Mesendoderm (in vitro differentiated cells): ENCODE data around the gene DNM3.

Source experiments
- DNase-seq: peaks from one replicate; pipeline ENCODE4 v3.0.0; 2013
- H2AK5ac ChIP-seq: 2 replicates; pipeline ENCODE4 v1.6.1; 2013; ENCODE audit warnings: low read length, inconsistent platforms
- H2BK120ac ChIP-seq: 2 replicates; pipeline ENCODE4 v1.6.1; 2013; ENCODE audit warnings: low read depth, mild to moderate bottlenecking, low read length, moderate library complexity, mixed read lengths
- H2BK15ac ChIP-seq: replicated peaks from 2 replicates; pipeline ENCODE4 v1.6.1; 2013; ENCODE audit warnings: low read depth, mild to moderate bottlenecking, moderate library complexity
- H2BK5ac ChIP-seq: 2 replicates; pipeline ENCODE4 v1.6.1; 2013; ENCODE audit warnings: low read length, inconsistent platforms
- H3K18ac ChIP-seq: 2 replicates; pipeline ENCODE4 v1.6.1; 2013; ENCODE audit warnings: mild to moderate bottlenecking, low read length, mixed read lengths
- H3K23ac ChIP-seq: one replicate; pipeline ENCODE4 v1.6.1; 2013; ENCODE audit warnings: low read length
- H3K27ac ChIP-seq: 2 replicates; pipeline ENCODE4 v1.5.1; 2013; ENCODE audit warnings: low read depth, mild to moderate bottlenecking, inconsistent platforms, low read length, moderate library complexity
- H3K27me3 ChIP-seq: 2 replicates; pipeline ENCODE4 v1.6.1; 2013; ENCODE audit warnings: low read length, control low read depth, mild to moderate bottlenecking, inconsistent platforms; ENCODE audit not compliant: insufficient read depth, poor library complexity
- H3K36me3 ChIP-seq: 2 replicates; pipeline ENCODE4 v1.6.1; 2013; ENCODE audit warnings: low read length, inconsistent platforms; ENCODE audit not compliant: control insufficient read depth, insufficient read depth
- H3K4ac ChIP-seq: one replicate; pipeline ENCODE4 v1.6.1; 2013; ENCODE audit warnings: low read depth, mild to moderate bottlenecking, low read length, moderate library complexity
- H3K4me1 ChIP-seq: 2 replicates; pipeline ENCODE4 v1.6.1; 2013; ENCODE audit warnings: low read depth, low read length, inconsistent platforms; ENCODE audit not compliant: control insufficient read depth
- H3K4me2 ChIP-seq: 2 replicates; pipeline ENCODE4 v1.6.1; 2013; ENCODE audit warnings: low read length
- H3K4me3 ChIP-seq: 2 replicates; pipeline ENCODE4 v1.5.1; 2013; ENCODE audit warnings: mild to moderate bottlenecking, low read length
- H3K56ac ChIP-seq: one replicate; pipeline ENCODE4 v1.6.1; 2013; ENCODE audit warnings: low read length
- H3K79me1 ChIP-seq: 2 replicates; pipeline ENCODE4 v1.6.1; 2013; ENCODE audit warnings: low read length, inconsistent platforms
- H3K79me2 ChIP-seq: 2 replicates; pipeline ENCODE4 v1.6.1; 2013; ENCODE audit warnings: mild to moderate bottlenecking, low read length; ENCODE audit not compliant: control insufficient read depth, insufficient read depth
- H3K9ac ChIP-seq: 2 replicates; pipeline ENCODE4 v1.6.1; 2013; ENCODE audit warnings: low read length, inconsistent platforms
- H4K5ac ChIP-seq: one replicate; pipeline ENCODE4 v1.6.1; 2013; ENCODE audit warnings: low read length
- H4K8ac ChIP-seq: one replicate; pipeline ENCODE4 v1.6.1; 2013; ENCODE audit warnings: low read depth, mild to moderate bottlenecking, control low read depth, low read length, moderate library complexity
- WGBS: extraction: QIAGEN DNeasy Blood & Tissue Kit; methylation state at CpG from one replicate; pipeline ENCODE4 v1.1.7; 2013; ENCODE audit warnings: low lambda C conversion rate, missing lambda C conversion rate; ENCODE audit not compliant: insufficient coverage; ENCODE audit errors: extremely low coverage; 5-methylcytosine and 5-hydroxymethylcytosine counted together

Gene DNM3

GRCh38 chr1:172394141-172394751 is 552.9 kb downstream of the DNM3 start:
- H2BK5ac ChIP-seq = no peak overlapping the region
- H4K5ac ChIP-seq = no peak overlapping the region
- no peak overlapping the region for H3K23ac ChIP-seq
- H3K4me2 ChIP-seq = no peak overlapping the region
- no peak overlapping the region for H3K9ac ChIP-seq
- H3K4me3 ChIP-seq = no peak overlapping the region
- H3K4ac ChIP-seq = no peak overlapping the region
- peaks cover 5% of the 10 kb centered on the region for H3K4me1 ChIP-seq
- no peaks in the 10 kb centered on the region for H3K36me3 ChIP-seq
- H2BK120ac ChIP-seq = no peak overlapping the region
- H4K8ac ChIP-seq = no peak overlapping the region
- H3K56ac ChIP-seq = no peak overlapping the region
- no peaks in the 10 kb centered on the region for H3K79me1 ChIP-seq
- no CpG with 5 or more reads among the region's 4 CpGs for WGBS
- H3K27ac ChIP-seq = no peak overlapping the region
- H3K18ac ChIP-seq = no peak overlapping the region
- H2AK5ac ChIP-seq = no peak overlapping the region
- no peak overlapping the region for H2BK15ac ChIP-seq
- no peaks in the 10 kb centered on the region for H3K27me3 ChIP-seq
- no peaks in the 10 kb centered on the region for H3K79me2 ChIP-seq
- no peak for DNase-seq

- no peak overlapping the region for H2BK120ac ChIP-seq
- no peak overlapping the region for H4K5ac ChIP-seq
- H3K23ac ChIP-seq = no peak overlapping the region
- H3K4ac ChIP-seq = no peak overlapping the region
- H3K36me3 ChIP-seq = no peaks in the 10 kb centered on the region
- H3K4me2 ChIP-seq = no peak overlapping the region
- H3K56ac ChIP-seq = no peak overlapping the region
- H3K27me3 ChIP-seq = no peaks in the 10 kb centered on the region
- no peak for DNase-seq
- no peak overlapping the region for H3K18ac ChIP-seq
- no peak overlapping the region for H4K8ac ChIP-seq
- H3K27ac ChIP-seq = no peak overlapping the region
- H3K9ac ChIP-seq = no peak overlapping the region
- H3K79me2 ChIP-seq = no peaks in the 10 kb centered on the region
- no peak overlapping the region for H2AK5ac ChIP-seq
- WGBS = no CpG with 5 or more reads among the region's 5 CpGs
- peaks cover 5% of the 10 kb centered on the region for H3K4me1 ChIP-seq
- H2BK15ac ChIP-seq = no peak overlapping the region
- no peak overlapping the region for H3K4me3 ChIP-seq
- no peaks in the 10 kb centered on the region for H3K79me1 ChIP-seq
- no peak overlapping the region for H2BK5ac ChIP-seq
These were observed 553.5 kb downstream of the DNM3 start for GRCh38 chr1:172394811-172395210.

- no peak overlapping the region for H3K4me3 ChIP-seq
- DNase-seq = no peak
- H3K56ac ChIP-seq = no peak overlapping the region
- H3K27ac ChIP-seq = no peak overlapping the region
- no peak overlapping the region for H3K9ac ChIP-seq
- no peak overlapping the region for H3K4me2 ChIP-seq
- H3K4me1 ChIP-seq = peaks cover 5% of the 10 kb centered on the region
- no peaks in the 10 kb centered on the region for H3K36me3 ChIP-seq
- no peaks in the 10 kb centered on the region for H3K79me2 ChIP-seq
- no peak overlapping the region for H2BK5ac ChIP-seq
- no peaks in the 10 kb centered on the region for H3K27me3 ChIP-seq
- no peak overlapping the region for H3K4ac ChIP-seq
- no peak overlapping the region for H4K5ac ChIP-seq
- no peak overlapping the region for H2AK5ac ChIP-seq
- no peak overlapping the region for H3K18ac ChIP-seq
- no CpG with 5 or more reads among the region's 3 CpGs for WGBS
- no peak overlapping the region for H4K8ac ChIP-seq
- no peak overlapping the region for H3K23ac ChIP-seq
- H3K79me1 ChIP-seq = no peaks in the 10 kb centered on the region
- no peak overlapping the region for H2BK120ac ChIP-seq
- no peak overlapping the region for H2BK15ac ChIP-seq
These were observed 554.3 kb downstream of the DNM3 start for GRCh38 chr1:172395576-172395975.

- no peak overlapping the region for H3K4me2 ChIP-seq
These were observed 555.9 kb downstream of the DNM3 start for GRCh38 chr1:172397221-172397620.

GRCh38 chr1:172397633-172398032 is 556.3 kb downstream of the DNM3 start:
- H3K23ac ChIP-seq = no peak overlapping the region
- H2BK5ac ChIP-seq = no peak overlapping the region
- H3K27me3 ChIP-seq = no peaks in the 10 kb centered on the region
- H4K8ac ChIP-seq = no peak overlapping the region
- no peak overlapping the region for H2BK15ac ChIP-seq
- H3K79me1 ChIP-seq = no peaks in the 10 kb centered on the region
- no peak overlapping the region for H3K56ac ChIP-seq
- no CpG with 5 or more reads among the region's 2 CpGs for WGBS
- no peak overlapping the region for H3K9ac ChIP-seq
- no peak overlapping the region for H3K4me3 ChIP-seq
- no peaks in the 10 kb centered on the region for H3K79me2 ChIP-seq
- no peak overlapping the region for H3K27ac ChIP-seq
- H3K4ac ChIP-seq = no peak overlapping the region
- peaks cover 2% of the 10 kb centered on the region for H3K4me1 ChIP-seq
- no peak overlapping the region for H2AK5ac ChIP-seq
- H3K36me3 ChIP-seq = no peaks in the 10 kb centered on the region
- no peak overlapping the region for H3K18ac ChIP-seq
- H3K4me2 ChIP-seq = no peak overlapping the region
- no peak overlapping the region for H4K5ac ChIP-seq
- H2BK120ac ChIP-seq = no peak overlapping the region
- no peak for DNase-seq

More at GRCh38 chr1:172397221-172397620, 555.9 kb downstream of the DNM3 start:
- H3K27me3 ChIP-seq = no peaks in the 10 kb centered on the region
- H3K4me1 ChIP-seq = peaks cover 2% of the 10 kb centered on the region
- H4K5ac ChIP-seq = no peak overlapping the region
- H3K23ac ChIP-seq = no peak overlapping the region
- no peak overlapping the region for H2BK120ac ChIP-seq
- H3K79me1 ChIP-seq = no peaks in the 10 kb centered on the region
- H3K27ac ChIP-seq = no peak overlapping the region
- no peak overlapping the region for H3K4ac ChIP-seq
- no peak overlapping the region for H2BK5ac ChIP-seq
- no peak overlapping the region for H3K18ac ChIP-seq
- no peak overlapping the region for H3K56ac ChIP-seq
- H3K4me3 ChIP-seq = no peak overlapping the region
- no peak overlapping the region for H4K8ac ChIP-seq
- H3K36me3 ChIP-seq = no peaks in the 10 kb centered on the region
- no CpG with 5 or more reads among the region's 3 CpGs for WGBS
- no peak for DNase-seq
- H3K79me2 ChIP-seq = no peaks in the 10 kb centered on the region
- no peak overlapping the region for H2BK15ac ChIP-seq
- H3K9ac ChIP-seq = no peak overlapping the region
- H2AK5ac ChIP-seq = no peak overlapping the region

GRCh38 chr1:172398193-172398592 is 556.9 kb downstream of the DNM3 start:
- peaks cover 2% of the 10 kb centered on the region for H3K4me1 ChIP-seq
- no peak overlapping the region for H3K56ac ChIP-seq

More at GRCh38 chr1:172398193-172398592, 556.9 kb downstream of the DNM3 start:
- H3K36me3 ChIP-seq = no peaks in the 10 kb centered on the region
- no peak overlapping the region for H2BK5ac ChIP-seq
- no peak overlapping the region for H2BK120ac ChIP-seq
- no peaks in the 10 kb centered on the region for H3K79me2 ChIP-seq
- no peak overlapping the region for H3K18ac ChIP-seq
- H3K79me1 ChIP-seq = no peaks in the 10 kb centered on the region
- H3K27me3 ChIP-seq = no peaks in the 10 kb centered on the region
- no peak overlapping the region for H3K23ac ChIP-seq
- no peak overlapping the region for H3K9ac ChIP-seq
- no peak overlapping the region for H2BK15ac ChIP-seq
- H3K4ac ChIP-seq = no peak overlapping the region
- DNase-seq = no peak
- H4K5ac ChIP-seq = no peak overlapping the region
- no CpG with 5 or more reads among the region's 2 CpGs for WGBS
- H2AK5ac ChIP-seq = no peak overlapping the region
- H3K4me2 ChIP-seq = no peak overlapping the region
- H3K4me3 ChIP-seq = no peak overlapping the region
- no peak overlapping the region for H4K8ac ChIP-seq
- H3K27ac ChIP-seq = no peak overlapping the region
